Esophagus muscularis mucosa (tissue), 4 donors: ENCODE measurements around the gene AQP7. TPM values are rescaled to one million over a fixed set of nuclear protein-coding genes. Genes with fewer than 3 reads are reported as not detected.
A peak's percentile ranks its signal among the peaks of the same experiment; 100 is the strongest.
"Not testable (repeated sequence)": the region's sequence is repeated elsewhere in the genome, so short reads cannot be mapped to it uniquely, and the experiment has no call there.

Experiments
- DNase-seq: peaks from one replicate; pipeline ENCODE4 v3.0.0-alpha.2; 2017; ENCODE audit errors: extremely low spot score
- H3K27ac ChIP-seq, 4 donors: fragments of 200-600 bp; sonication (generic); replicated peaks in 1 of 4; 1 replicate in 3 of 4; 2 replicates in 1 of 4; pipeline ENCODE4 v1.5.1; 2016 to 2019; ENCODE audit warnings: mild to moderate bottlenecking in 1 of 4
- H3K27me3 ChIP-seq, 4 donors: fragments of 200-600 bp; sonication (generic); one replicate each; pipeline versions ENCODE4 v1.5.1 to v1.6.0; 2016 to 2019
- H3K36me3 ChIP-seq, 4 donors: fragments of 200-600 bp; sonication (generic); one replicate each; pipeline ENCODE4 v1.5.1; 2016 to 2019
- H3K4me1 ChIP-seq, 4 donors: fragments of 200-600 bp; sonication (generic); one replicate each; pipeline ENCODE4 v1.5.1; 2016 to 2019
- H3K4me3 ChIP-seq, 4 donors: fragments of 200-600 bp; sonication (generic); 1 replicate in 2 of 4; 2 replicates in 2 of 4; pipeline ENCODE4 v1.5.1; 2016 to 2019; ENCODE audit warnings: mild to moderate bottlenecking in 4 of 4, moderate library complexity in 1 of 4
- H3K9me3 ChIP-seq, 4 donors: fragments of 200-600 bp; sonication (generic); 1 replicate in 3 of 4; 2 replicates in 1 of 4; pipeline ENCODE4 v1.5.1; 2016 to 2019
- CTCF ChIP-seq, 3 experiments: fragments of 200-600 bp in 2 of 3; fragments of 450-650 bp in 1 of 3; sonication (generic) in 2 of 3; IDR thresholded peaks; one replicate each; pipeline ENCODE4 v1.5.1; 2017 to 2019; ENCODE audit warnings: antibody characterized with exemption in 3 of 3, mild to moderate bottlenecking in 2 of 3, moderate library complexity in 1 of 3
- EP300 ChIP-seq: sonication (generic); formaldehyde crosslinking; IDR thresholded peaks from one replicate; pipeline ENCODE4 v1.6.1; 2017; ENCODE audit warnings: antibody characterized with exemption
- POLR2A ChIP-seq: fragments of 450-650 bp; IDR thresholded peaks from one replicate; pipeline ENCODE4 v1.6.1; 2017; ENCODE audit warnings: antibody characterized with exemption, moderate library complexity, mild to moderate bottlenecking, low read depth
- POLR2AphosphoS5 ChIP-seq, 2 donors: sonication (generic); formaldehyde crosslinking; IDR thresholded peaks; one replicate each; pipeline ENCODE4 v1.6.1; 2017; ENCODE audit warnings: antibody characterized with exemption in 2 of 2
- WGBS: methylation state at CpG from one replicate; pipeline ENCODE4 v1.1.5; 2018; 5-methylcytosine and 5-hydroxymethylcytosine counted together
- intact Hi-C: fragments of 100-400 bp; cut with DNase I; formaldehyde crosslinking; loops from one replicate; pipeline ENCODE4 v1.15.1; 2023
- total RNA-seq, 4 donors: library from RNA; depleted of rRNA; stranded (reverse); fragments of >200 nt; gene quantifications; one replicate each; pipeline versions ENCODE4 v1.1.0 to v1.2.1, GENCODE V29; 2016

Gene AQP7
- total RNA-seq = 1 to 10 TPM in 3 of 4 donors, under 1 TPM in 1; 0.33 to 1.8 (median 1.4) TPM

- H3K27me3 ChIP-seq, DNase-seq, H3K36me3 ChIP-seq, intact Hi-C loops, H3K9me3 ChIP-seq: not testable (repeated sequence)
- Histone ChIP-seq H3K4me3 (peak within 1 kb of the TSS in 2 of 4 donors; percentile 3 to 36), H3K4me1 (peaks cover 14 to 41% (median 20%) of the 10 kb centered on the region in 4 donors), H3K27ac (peak within 1 kb of the TSS in 1 of 4 donors; percentile 48)
- 74% methylated on average over 3 of the region's 10 CpGs for WGBS
These were observed at the start of gene AQP7 for GRCh38 chr9:33402371-33402770. TSS of gene AQP7 (minus strand) at chr9:33402568. CDS start at chr9:33401262, 1,306 bp downstream.

- 94% methylated on average over 4 of the region's 4 CpGs for WGBS
- no peak overlapping the region for H3K4me3 ChIP-seq
- peaks cover 0 to 8% (median 0%) of the 10 kb centered on the region in 4 donors for H3K27me3 ChIP-seq
- H3K36me3 ChIP-seq = no peaks in the 10 kb centered on the region
- DNase-seq = no peak
- H3K9me3 ChIP-seq = no peaks in the 10 kb centered on the region
- no peak overlapping the region for H3K27ac ChIP-seq
- intact Hi-C loops = no loop called here
- TF ChIP-seq CTCF (IDR thresholded peaks at IDR 0.05) (no peak), EP300 (no peak)
- peaks cover 19 to 24% (median 22%) of the 10 kb centered on the region in 4 donors for H3K4me1 ChIP-seq
These were observed 48.3 kb upstream of the AQP7 start for GRCh38 chr9:33450621-33451146.

GRCh38 chr9:33449715-33450114 lies 47.3 kb upstream of the AQP7 start:
- DNase-seq = no peak
- no peak overlapping the region for H3K4me3 ChIP-seq
- H3K4me1 ChIP-seq = peaks cover 19 to 27% (median 22%) of the 10 kb centered on the region in 4 donors
- no peak overlapping the region for H3K27ac ChIP-seq
- no peaks in the 10 kb centered on the region for H3K9me3 ChIP-seq
- WGBS = 87% methylated on average over 5 of the region's 5 CpGs
- H3K27me3 ChIP-seq = peaks cover 0 to 8% (median 0%) of the 10 kb centered on the region in 4 donors
- no peak for TF ChIP-seq POLR2A
- no peak for TF ChIP-seq EP300
- no peak for TF ChIP-seq POLR2AphosphoS5 (IDR thresholded peaks at IDR 0.05)
- TF ChIP-seq CTCF (IDR thresholded peaks at IDR 0.05) = no peak
- H3K36me3 ChIP-seq = no peaks in the 10 kb centered on the region
- intact Hi-C loops = no loop called here

GRCh38 chr9:33447799-33448553 lies 45.6 kb upstream of the AQP7 start:
- H3K27ac ChIP-seq = peak overlapping the region in 2 of 4 donors; percentile 36 to 62
- peaks cover 0 to 8% (median 0%) of the 10 kb centered on the region in 4 donors for H3K27me3 ChIP-seq
- WGBS = 31% methylated on average over 14 of the region's 20 CpGs
- intact Hi-C loops = no loop called here
- H3K4me1 ChIP-seq = peaks cover 19 to 26% (median 22%) of the 10 kb centered on the region in 4 donors
- H3K36me3 ChIP-seq = peaks cover 0 to 7% (median 0%) of the 10 kb centered on the region in 4 donors
- H3K4me3 ChIP-seq = peak overlapping the region; percentile 52 to 67 (median 54)
- no peaks in the 10 kb centered on the region for H3K9me3 ChIP-seq
- TF ChIP-seq POLR2AphosphoS5 (IDR thresholded peaks at IDR 0.05) (no peak), CTCF (IDR thresholded peaks at IDR 0.05) (no peak), EP300 (no peak), POLR2A (no peak)
- DNase-seq = no peak

- Histone ChIP-seq H3K4me1 (peaks cover 19 to 24% (median 22%) of the 10 kb centered on the region in 4 donors), H3K36me3 (peaks cover 0 to 15% (median under 1%) of the 10 kb centered on the region in 4 donors), H3K27ac (peak within 1 kb of the TSS in 3 of 4 donors; percentile 35 to 62 (median 36)), H3K4me3 (peak within 1 kb of the TSS; percentile 52 to 67 (median 54)), H3K27me3 (peaks cover 0 to 8% (median 0%) of the 10 kb centered on the region in 4 donors), H3K9me3 (no peaks in the 10 kb centered on the region)
- intact Hi-C loops = no loop called here
- DNase-seq = no peak
- 11% methylated on average over 5 of the region's 50 CpGs for WGBS
- peak; percentile 43 to 50 (median 46) for TF ChIP-seq CTCF (IDR thresholded peaks at IDR 0.05)
- no peak for TF ChIP-seq POLR2A
These were observed 44.8 kb upstream of the AQP7 start, which contains the start of gene AQP3 for GRCh38 chr9:33446946-33447798. TSS of gene AQP3 (minus strand) at chr9:33447593. CDS start at chr9:33447530, 63 bp downstream.
